ENCODE data around the gene CLN5.

GRCh38 chr13:77029436-77029835 is 37.6 kb downstream of the CLN5 start:
- no peak for TF ChIP-seq CTCF (conservative IDR thresholded peaks at IDR 0.05; ENCODE audit: low read depth, low read length)
- no peak for TF ChIP-seq EZH2phosphoT487 (IDR thresholded peaks at IDR 0.05; ENCODE audit: borderline replicate concordance, low read length)

Data from PC-3 (cell line).